A673 (cell line): Measurements from ENCODE around the gene TNRC6A.

Source experiments
- EZH2 ChIP-seq: fragments of 200-600 bp; sonication (generic); IDR thresholded peaks from 2 replicates; pipeline ENCODE4 v1.6.1; 2017; ENCODE audit warnings: borderline replicate concordance, low read depth, mild to moderate bottlenecking, mixed read lengths, antibody characterized with exemption, low read length; ENCODE audit not compliant: poor library complexity, severe bottlenecking
- TF ChIP-seq, protein P1 (sequence below): fragments of 300-800, 200-600 bp; sonication (generic); conservative IDR thresholded peaks from 2 replicates; pipeline ENCODE4 v1.5.1; 2017; ENCODE audit warnings: low read depth, mild to moderate bottlenecking, antibody characterized with exemption, low read length, moderate library complexity, mixed read lengths

DNA sequence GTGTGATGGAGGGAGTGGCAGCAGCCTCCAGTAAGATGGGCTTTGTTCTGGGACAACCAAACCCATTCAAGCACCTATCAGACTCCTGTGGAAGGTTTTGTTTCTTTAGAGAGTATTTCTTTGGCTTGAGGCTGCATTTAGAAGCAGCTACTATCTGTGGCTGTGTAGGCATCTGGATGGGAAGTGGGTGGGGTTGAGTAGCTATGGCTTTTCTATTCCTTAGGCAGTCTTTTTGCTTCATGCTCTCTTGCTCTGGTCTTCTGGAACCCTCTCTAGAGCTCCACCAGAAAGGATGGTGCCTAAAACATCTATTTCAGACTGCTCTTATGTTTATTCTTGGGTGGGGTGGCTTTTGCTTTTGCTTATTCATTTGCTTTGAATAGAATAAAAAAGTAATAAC, 19.9 kb downstream of the TNRC6A start:
- TF ChIP-seq, protein P1, sequence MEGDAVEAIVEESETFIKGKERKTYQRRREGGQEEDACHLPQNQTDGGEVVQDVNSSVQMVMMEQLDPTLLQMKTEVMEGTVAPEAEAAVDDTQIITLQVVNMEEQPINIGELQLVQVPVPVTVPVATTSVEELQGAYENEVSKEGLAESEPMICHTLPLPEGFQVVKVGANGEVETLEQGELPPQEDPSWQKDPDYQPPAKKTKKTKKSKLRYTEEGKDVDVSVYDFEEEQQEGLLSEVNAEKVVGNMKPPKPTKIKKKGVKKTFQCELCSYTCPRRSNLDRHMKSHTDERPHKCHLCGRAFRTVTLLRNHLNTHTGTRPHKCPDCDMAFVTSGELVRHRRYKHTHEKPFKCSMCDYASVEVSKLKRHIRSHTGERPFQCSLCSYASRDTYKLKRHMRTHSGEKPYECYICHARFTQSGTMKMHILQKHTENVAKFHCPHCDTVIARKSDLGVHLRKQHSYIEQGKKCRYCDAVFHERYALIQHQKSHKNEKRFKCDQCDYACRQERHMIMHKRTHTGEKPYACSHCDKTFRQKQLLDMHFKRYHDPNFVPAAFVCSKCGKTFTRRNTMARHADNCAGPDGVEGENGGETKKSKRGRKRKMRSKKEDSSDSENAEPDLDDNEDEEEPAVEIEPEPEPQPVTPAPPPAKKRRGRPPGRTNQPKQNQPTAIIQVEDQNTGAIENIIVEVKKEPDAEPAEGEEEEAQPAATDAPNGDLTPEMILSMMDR: no peak
- TF ChIP-seq EZH2: no peak
